H1 (cell line): ENCODE measurements around the gene TSHZ2. TPM values are rescaled to one million over a fixed set of nuclear protein-coding genes. Genes with fewer than 3 reads are reported as not detected.

Experiments
- CTCF ChIA-PET: fragments of 300-600 bp; sonication (Branson Sonifier 250); formaldehyde crosslinking; loops from one replicate; lab custom pipeline; 2021; ENCODE audit not compliant: partially characterized antibody; lab: Charles Lee
- POLR2A ChIA-PET: fragments of 300-600 bp; sonication (Branson Sonifier 250); formaldehyde crosslinking; loops from one replicate; lab custom pipeline; 2021; ENCODE audit warnings: inconsistent platforms; ENCODE audit not compliant: partially characterized antibody; lab: Charles Lee
- DNase-seq, 2 experiments: peaks; one replicate each; pipeline versions ENCODE4 v3.0.0 to v3.0.0-alpha.2; 2010 to 2022; ENCODE audit warnings: low spot score in 2 of 2, low read depth in 1 of 2, mixed read lengths in 1 of 2
- FAIRE-seq: peaks from 2 replicates; lab custom pipeline; 2011; peaks lifted over from hg19 to GRCh38; lab: Jason Lieb, UNC
- H2AFZ ChIP-seq: 2 replicates; pipeline ENCODE4 v1.8.1; 2012; ENCODE audit warnings: low read length, inconsistent platforms
- H2AK5ac ChIP-seq: 2 replicates; pipeline ENCODE4 v1.6.1; 2013; ENCODE audit warnings: low read depth, low read length
- H2BK120ac ChIP-seq: replicated peaks from 2 replicates; pipeline ENCODE3; 2013; ENCODE audit warnings: low read depth, low read length, inconsistent platforms
- H2BK12ac ChIP-seq: 2 replicates; pipeline ENCODE4 v1.6.1; 2013; ENCODE audit warnings: low read depth, low read length
- H2BK15ac ChIP-seq: 2 replicates; pipeline ENCODE4 v1.6.1; 2013; ENCODE audit warnings: low read length
- H2BK20ac ChIP-seq: 2 replicates; pipeline ENCODE4 v1.6.1; 2013; ENCODE audit warnings: low read length
- H2BK5ac ChIP-seq: 2 replicates; pipeline ENCODE4 v1.6.1; 2013; ENCODE audit warnings: low read depth, low read length
- H3K14ac ChIP-seq: 2 replicates; pipeline ENCODE4 v1.6.1; 2013; ENCODE audit warnings: inconsistent platforms; ENCODE audit not compliant: insufficient read length
- H3K18ac ChIP-seq: 2 replicates; pipeline ENCODE4 v1.6.1; 2013; ENCODE audit warnings: low read length; ENCODE audit errors: extremely low read depth
- H3K23ac ChIP-seq: 2 replicates; pipeline ENCODE4 v1.6.1; 2013; ENCODE audit warnings: inconsistent platforms; ENCODE audit not compliant: insufficient read length
- H3K23me2 ChIP-seq: 2 replicates; pipeline ENCODE4 v1.6.1; 2013; ENCODE audit warnings: low read depth, low read length
- H3K27ac ChIP-seq: 2 replicates; pipeline ENCODE4 v1.6.1; 2011; ENCODE audit warnings: low read depth, low read length, inconsistent platforms
- H3K27me3 ChIP-seq, 4 experiments: replicated peaks in 1 of 4; 1 replicate in 1 of 4; 2 replicates in 3 of 4; pipeline versions ENCODE4 v1.6.1 to v1.8.1; 2011 to 2013; ENCODE audit warnings: low read length in 3 of 4, mild to moderate bottlenecking in 3 of 4, inconsistent platforms in 2 of 4, mixed read lengths in 2 of 4, moderate library complexity in 1 of 4; ENCODE audit not compliant: control insufficient read depth in 3 of 4, insufficient read depth in 3 of 4; ENCODE audit errors: extremely low read depth in 1 of 4
- H3K36me3 ChIP-seq, 4 experiments: 2 replicates each; pipeline versions ENCODE4 v1.6.1 to v1.8.1; 2011 to 2013; ENCODE audit warnings: mild to moderate bottlenecking in 4 of 4, low read length in 3 of 4, moderate library complexity in 2 of 4, control low read depth in 1 of 4, inconsistent platforms in 1 of 4; ENCODE audit not compliant: insufficient read depth in 4 of 4, control insufficient read depth in 2 of 4
- H3K4ac ChIP-seq: replicated peaks from 2 replicates; pipeline ENCODE3; 2013; ENCODE audit warnings: low read length, low read depth, mixed read lengths, inconsistent platforms; ENCODE audit not compliant: insufficient read length
- H3K4me1 ChIP-seq, 4 experiments: replicated peaks in 1 of 4; 1 replicate in 1 of 4; 2 replicates in 3 of 4; pipeline versions ENCODE4 v1.6.1 to v1.8.1; 2011 to 2013; ENCODE audit warnings: low read length in 3 of 4, inconsistent platforms in 2 of 4, mixed read lengths in 1 of 4; ENCODE audit not compliant: insufficient read depth in 4 of 4, control insufficient read depth in 3 of 4
- H3K4me2 ChIP-seq, 2 experiments: 2 replicates each; pipeline versions ENCODE4 v1.6.1 to v1.8.1; 2011 to 2013; ENCODE audit warnings: low read depth in 2 of 2, low read length in 2 of 2, control low read depth in 1 of 2, inconsistent platforms in 1 of 2, mild to moderate bottlenecking in 1 of 2; ENCODE audit not compliant: insufficient read depth in 1 of 2
- H3K4me3 ChIP-seq, 4 experiments: fragments of 200-600, 300-600 bp in 1 of 4; sonication (generic), shearing (Covaris generic), sonication (Bioruptor Twin) in 1 of 4; 2 replicates each; pipeline versions ENCODE4 v1.5.1 to v1.8.1; 2011 to 2016; ENCODE audit warnings: low read length in 4 of 4, low read depth in 3 of 4, control low read depth in 2 of 4, inconsistent platforms in 2 of 4, mild to moderate bottlenecking in 2 of 4, mixed read lengths in 1 of 4, moderate library complexity in 1 of 4; ENCODE audit not compliant: insufficient read depth in 2 of 4; ENCODE audit errors: extremely low read depth in 1 of 4
- H3K56ac ChIP-seq: replicated peaks from 2 replicates; pipeline ENCODE3; 2013; ENCODE audit warnings: low read depth, mild to moderate bottlenecking, mixed read lengths, low read length, inconsistent platforms; ENCODE audit not compliant: insufficient read length
- H3K79me1 ChIP-seq: 2 replicates; pipeline ENCODE4 v1.6.1; 2013; ENCODE audit warnings: low read depth, low read length, control low read depth
- H3K79me2 ChIP-seq, 2 experiments: 2 replicates each; pipeline versions ENCODE4 v1.6.1 to v1.8.1; 2012 to 2013; ENCODE audit warnings: low read length in 2 of 2, mild to moderate bottlenecking in 2 of 2, inconsistent platforms in 1 of 2; ENCODE audit not compliant: insufficient read depth in 2 of 2, control insufficient read depth in 1 of 2
- H3K9ac ChIP-seq, 4 experiments: replicated peaks in 1 of 4; 1 replicate in 1 of 4; 2 replicates in 3 of 4; pipeline versions ENCODE4 v1.6.1 to v1.8.1; 2011 to 2013; ENCODE audit warnings: low read depth in 3 of 4, low read length in 3 of 4, control low read depth in 2 of 4, mild to moderate bottlenecking in 2 of 4, moderate library complexity in 2 of 4, inconsistent platforms in 1 of 4; ENCODE audit errors: extremely low read depth in 1 of 4
- H3K9me3 ChIP-seq, 2 experiments: 2 replicates each; pipeline versions ENCODE4 v1.6.1 to v1.8.1; 2012 to 2013; ENCODE audit warnings: mild to moderate bottlenecking in 2 of 2, moderate library complexity in 2 of 2, control low read depth in 1 of 2, inconsistent platforms in 1 of 2, low read depth in 1 of 2, low read length in 1 of 2, mixed read lengths in 1 of 2; ENCODE audit not compliant: insufficient read depth in 2 of 2
- H4K20me1 ChIP-seq, 2 experiments: replicated peaks in 1 of 2; 2 replicates each; pipeline versions ENCODE3 to v1.8.1; 2011 to 2013; ENCODE audit warnings: inconsistent platforms in 2 of 2, low read length in 2 of 2, mild to moderate bottlenecking in 1 of 2; ENCODE audit not compliant: insufficient read depth in 2 of 2, control insufficient read depth in 1 of 2
- H4K5ac ChIP-seq: 2 replicates; pipeline ENCODE4 v1.6.1; 2013; ENCODE audit warnings: low read length, low read depth, mixed read lengths, inconsistent platforms; ENCODE audit not compliant: insufficient read length
- H4K8ac ChIP-seq: 2 replicates; pipeline ENCODE4 v1.8.0; 2013; ENCODE audit warnings: mild to moderate bottlenecking, moderate library complexity, low read length, inconsistent platforms; ENCODE audit not compliant: insufficient read depth; ENCODE audit errors: extremely low read depth
- H4K91ac ChIP-seq: replicated peaks from 2 replicates; pipeline ENCODE3; 2013; ENCODE audit warnings: low read length, mixed read lengths, inconsistent platforms; ENCODE audit not compliant: insufficient read length
- HDAC2 ChIP-seq, 2 experiments: fragments of 300-600 bp in 1 of 2; sonication (generic) in 1 of 2; IDR thresholded peaks; 2 replicates each; pipeline ENCODE4 v1.6.1; 2011 to 2012; ENCODE audit warnings: low read depth in 2 of 2, low read length in 2 of 2, mild to moderate bottlenecking in 2 of 2, moderate library complexity in 2 of 2, borderline replicate concordance in 1 of 2, inconsistent platforms in 1 of 2
- KDM1A ChIP-seq: fragments of 200-600, 300-600 bp; sonication (generic); IDR thresholded peaks from 2 replicates; pipeline ENCODE4 v1.7.1; 2016; ENCODE audit warnings: mild to moderate bottlenecking, low read length, borderline replicate concordance
- TBP ChIP-seq: IDR thresholded peaks from 2 replicates; pipeline ENCODE4 v1.6.1; 2011; ENCODE audit warnings: low read depth, low read length, improper control_type of control experiment
- WGBS, 2 experiments: shearing (Covaris generic) in 1 of 2; methylation state at CpG; one replicate each; pipeline versions ENCODE4 v1.1.6 to v1.1.7; 2013 to 2015; ENCODE audit warnings: low lambda C conversion rate in 2 of 2, mixed read lengths in 2 of 2, inconsistent platforms in 1 of 2, low coverage in 1 of 2, missing lambda C conversion rate in 1 of 2; ENCODE audit not compliant: insufficient replicate concordance in 2 of 2, insufficient coverage in 1 of 2, insufficient read length in 1 of 2; ENCODE audit errors: extremely low coverage in 1 of 2, missing lambda C conversion rate in 1 of 2; 5-methylcytosine and 5-hydroxymethylcytosine counted together
- polyA plus RNA-seq, 7 experiments: library from polyadenylated mRNA; depleted of rRNA in 3 of 7; stranded (reverse) in 5 of 7; unstranded in 2 of 7; fragments of >200 nt in 5 of 7; fragments of 200-250 nt in 2 of 7; gene quantifications; 1 replicate in 5 of 7; 2 replicates in 1 of 7; 4 replicates in 1 of 7; pipeline versions ENCODE4 v1.2.1 to v1.2.3, GENCODE V29; 2011 to 2013; ENCODE audit warnings: missing spikeins in 2 of 7, mixed read lengths in 2 of 7
- total RNA-seq: library from RNA; stranded (reverse); fragmentation: NEBNext Ultra II Directional; extraction: Animal tissue kit (Norgen Biotek cat#: 25700); gene quantifications from 2 replicates; pipeline ENCODE4 v1.2.1, GENCODE V29; 2021

The TSHZ2 gene
- total and polyA plus RNA-seq, 2 of the 8 experiments (the other 6 are each of a cell fraction or from before 2014, with no cell fraction given), result 0.14 to 0.30 TPM

DNA sequence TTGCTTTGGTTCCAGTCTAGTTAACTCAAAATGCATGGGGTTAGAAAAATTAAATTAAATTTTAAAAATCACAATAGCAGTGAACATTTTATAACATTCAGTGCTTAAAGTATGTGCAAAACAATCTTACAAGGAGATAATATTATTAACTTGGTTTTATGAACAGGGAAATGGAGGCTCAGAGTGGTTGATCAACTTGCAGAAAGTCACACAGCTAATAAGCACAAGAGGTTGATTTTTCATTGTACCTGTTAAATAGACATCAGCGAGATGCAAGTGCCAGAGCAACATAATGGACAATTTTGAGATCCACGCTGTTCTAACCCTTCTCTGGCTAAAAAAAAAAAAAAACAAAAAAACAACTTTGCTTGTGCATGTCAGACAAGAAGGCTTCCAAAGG is 219.8 kb downstream of the TSHZ2 start:
- TF ChIP-seq KDM1A, result peak; percentile 80
- TF ChIP-seq TBP, result no peak
- TF ChIP-seq HDAC2 (IDR thresholded peaks at IDR 0.05; ENCODE audit: borderline replicate concordance in 1 of 2, low read depth in 2 of 2, low read length in 2 of 2), result peak in 1 of 2 experiments; percentile 41; a peak in 1 of 4 replicates
- H3K56ac ChIP-seq, result no peak overlapping the region
- WGBS, 2 experiments, result 88% methylated on average over 2 of the region's 2 CpGs; no CpG with 5 or more reads in 1 of the 2 experiments
- no peak overlapping the region for H3K18ac ChIP-seq
- H3K23me2 ChIP-seq, result no peaks in the 10 kb centered on the region
- H2AK5ac ChIP-seq, result no peak overlapping the region
- H4K20me1 ChIP-seq, result no peaks in the 10 kb centered on the region
- H2AFZ ChIP-seq, result no peak overlapping the region
- no peak overlapping the region for H3K27ac ChIP-seq
- H2BK20ac ChIP-seq, result no peak overlapping the region
- H3K79me1 ChIP-seq, result no peaks in the 10 kb centered on the region
- H3K14ac ChIP-seq, result no peak overlapping the region
- ChIA-PET POLR2A (no interaction called here), CTCF (interaction anchor here (6.5 kb wide), 1 partner anchor 25 kb away, joined by 31 read pairs; no protein-coding TSS in a partner anchor)
- H3K27me3 ChIP-seq, result no peaks in the 10 kb centered on the region
- no peak overlapping the region for H2BK120ac ChIP-seq
- H4K5ac ChIP-seq, result no peak overlapping the region
- FAIRE-seq (no peak), DNase-seq (no peak)
- peaks cover 0 to 2% (median 0%) of the 10 kb centered on the region in 4 experiments; a peak in 1 of 7 replicates for H3K4me1 ChIP-seq
- H2BK5ac ChIP-seq, result no peak overlapping the region
- no peaks in the 10 kb centered on the region for H3K36me3 ChIP-seq
- H4K8ac ChIP-seq, result no peak overlapping the region
- no peak overlapping the region for H2BK15ac ChIP-seq
- no peaks in the 10 kb centered on the region for H3K9me3 ChIP-seq
- H3K4me3 ChIP-seq, result no peak overlapping the region
- H3K79me2 ChIP-seq, result no peaks in the 10 kb centered on the region
- H3K9ac ChIP-seq, result no peak overlapping the region
- no peak overlapping the region for H3K4ac ChIP-seq
- H4K91ac ChIP-seq, result no peak overlapping the region
- no peak overlapping the region for H3K23ac ChIP-seq
- no peak overlapping the region for H3K4me2 ChIP-seq
- no peak overlapping the region for H2BK12ac ChIP-seq
